ENCODE data around the gene PLEKHA6. TPM values are rescaled to one million over a fixed set of nuclear protein-coding genes. Genes with fewer than 3 reads are reported as not detected.

PLEKHA6 gene
- total RNA-seq, 2 donors from 2014 or later = 18.1 to 25.7 TPM

- Histone ChIP-seq H3K4me3 (no peak overlapping the region), H3K36me3 (peaks cover 15% of the 10 kb centered on the region), H3K27me3 (no peaks in the 10 kb centered on the region), H3K4me1 (no peaks in the 10 kb centered on the region), H3K9me3 (no peaks in the 10 kb centered on the region), H3K27ac (no peak overlapping the region)
- no peak for TF ChIP-seq CTCF (IDR thresholded peaks at IDR 0.05)
- no peak for DNase-seq (ENCODE audit: low spot score)
These were observed 138.5 kb downstream of the PLEKHA6 start for GRCh38 chr1:204221271-204221670.

- Histone ChIP-seq H3K27ac (no peak overlapping the region), H3K27me3 (no peaks in the 10 kb centered on the region), H3K36me3 (peaks cover 8% of the 10 kb centered on the region), H3K9me3 (no peaks in the 10 kb centered on the region), H3K4me3 (no peak overlapping the region), H3K4me1 (no peaks in the 10 kb centered on the region)
- no peak for TF ChIP-seq CTCF (IDR thresholded peaks at IDR 0.05)
- DNase-seq (ENCODE audit: low spot score) = no peak
These were observed 139.6 kb downstream of the PLEKHA6 start for GRCh38 chr1:204219971-204220616.

GRCh38 chr1:204218552-204218951 is 141.2 kb downstream of the PLEKHA6 start:
- H3K4me3 ChIP-seq = no peak overlapping the region
- peaks cover 8% of the 10 kb centered on the region for H3K36me3 ChIP-seq
- TF ChIP-seq CTCF (IDR thresholded peaks at IDR 0.05) = no peak
- H3K27ac ChIP-seq = no peak overlapping the region
- no peaks in the 10 kb centered on the region for H3K9me3 ChIP-seq
- no peaks in the 10 kb centered on the region for H3K27me3 ChIP-seq
- no peak for DNase-seq (ENCODE audit: low spot score)
- peaks cover 0 to 8% of the 10 kb centered on the region in 2 donors for H3K4me1 ChIP-seq

GRCh38 chr1:204217648-204218000 is 142.1 kb downstream of the PLEKHA6 start:
- no peak for TF ChIP-seq CTCF (IDR thresholded peaks at IDR 0.05)
- peaks cover 0 to 9% of the 10 kb centered on the region in 2 donors for H3K4me1 ChIP-seq
- no peak for DNase-seq (ENCODE audit: low spot score)
- H3K4me3 ChIP-seq = no peak overlapping the region
- no peaks in the 10 kb centered on the region for H3K9me3 ChIP-seq
- no peak overlapping the region for H3K27ac ChIP-seq
- H3K36me3 ChIP-seq = peaks cover 6% of the 10 kb centered on the region
- H3K27me3 ChIP-seq = no peaks in the 10 kb centered on the region

GRCh38 chr1:204216880-204217647 is 142.7 kb downstream of the PLEKHA6 start:
- no peak for TF ChIP-seq CTCF (IDR thresholded peaks at IDR 0.05)
- Histone ChIP-seq H3K36me3 (peaks cover under 1% of the 10 kb centered on the region), H3K4me1 (peaks cover 0 to 9% of the 10 kb centered on the region in 2 donors), H3K4me3 (no peak overlapping the region), H3K27ac (no peak overlapping the region), H3K27me3 (no peaks in the 10 kb centered on the region), H3K9me3 (no peaks in the 10 kb centered on the region)
- DNase-seq (ENCODE audit: low spot score) = no peak
